Stomach (tissue), 4 donors: ENCODE data around the gene NENF.

Experiments
- EP300 ChIP-seq: sonication (generic); formaldehyde crosslinking; IDR thresholded peaks from one replicate; pipeline ENCODE4 v1.6.1; 2017; ENCODE audit warnings: antibody characterized with exemption
- POLR2A ChIP-seq, 4 donors: fragments of 450-650 bp; IDR thresholded peaks; one replicate each; pipeline ENCODE4 v1.6.1; 2016; ENCODE audit warnings: antibody characterized with exemption in 4 of 4, control low read depth in 2 of 4, mild to moderate bottlenecking in 1 of 4, moderate library complexity in 1 of 4
- TF ChIP-seq, protein P1 (sequence below), 7 experiments: fragments of 450-650 bp in 4 of 7; fragments of 200-600 bp in 3 of 7; sonication (generic) in 3 of 7; IDR thresholded peaks; one replicate each; pipeline ENCODE4 v1.5.1; 2016 to 2019; ENCODE audit warnings: antibody characterized with exemption in 7 of 7, control low read depth in 2 of 7, mild to moderate bottlenecking in 1 of 7

DNA sequence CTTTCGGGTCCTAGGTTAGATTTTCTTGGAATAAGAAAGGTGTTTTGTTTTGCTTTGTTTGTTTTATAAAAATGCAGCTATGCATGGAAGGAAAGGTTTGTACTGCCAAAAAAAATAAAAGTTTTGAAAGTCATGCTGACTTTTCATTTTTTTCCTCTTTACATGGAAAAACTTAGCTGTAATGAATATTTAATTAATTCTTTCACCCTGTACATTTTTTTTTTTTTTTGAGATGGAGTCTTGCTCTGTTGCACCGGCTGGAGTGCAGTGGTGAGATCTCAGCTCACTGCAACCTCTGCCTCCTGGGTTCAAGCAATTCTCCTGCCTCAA, 48.7 kb downstream of the NENF start:
- TF ChIP-seq, protein P1, sequence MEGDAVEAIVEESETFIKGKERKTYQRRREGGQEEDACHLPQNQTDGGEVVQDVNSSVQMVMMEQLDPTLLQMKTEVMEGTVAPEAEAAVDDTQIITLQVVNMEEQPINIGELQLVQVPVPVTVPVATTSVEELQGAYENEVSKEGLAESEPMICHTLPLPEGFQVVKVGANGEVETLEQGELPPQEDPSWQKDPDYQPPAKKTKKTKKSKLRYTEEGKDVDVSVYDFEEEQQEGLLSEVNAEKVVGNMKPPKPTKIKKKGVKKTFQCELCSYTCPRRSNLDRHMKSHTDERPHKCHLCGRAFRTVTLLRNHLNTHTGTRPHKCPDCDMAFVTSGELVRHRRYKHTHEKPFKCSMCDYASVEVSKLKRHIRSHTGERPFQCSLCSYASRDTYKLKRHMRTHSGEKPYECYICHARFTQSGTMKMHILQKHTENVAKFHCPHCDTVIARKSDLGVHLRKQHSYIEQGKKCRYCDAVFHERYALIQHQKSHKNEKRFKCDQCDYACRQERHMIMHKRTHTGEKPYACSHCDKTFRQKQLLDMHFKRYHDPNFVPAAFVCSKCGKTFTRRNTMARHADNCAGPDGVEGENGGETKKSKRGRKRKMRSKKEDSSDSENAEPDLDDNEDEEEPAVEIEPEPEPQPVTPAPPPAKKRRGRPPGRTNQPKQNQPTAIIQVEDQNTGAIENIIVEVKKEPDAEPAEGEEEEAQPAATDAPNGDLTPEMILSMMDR (IDR thresholded peaks at IDR 0.05) = no peak
- TF ChIP-seq POLR2A (IDR thresholded peaks at IDR 0.05) = no peak
- no peak for TF ChIP-seq EP300
